NT2/D1 (cell line): ENCODE data around the gene VAMP2.

ENCODE experiments used
- DNase-seq: peaks from one replicate; pipeline ENCODE4 v3.0.0-alpha.2; 2011; ENCODE audit warnings: low read depth, low spot score
- H3K27me3 ChIP-seq: 2 replicates; pipeline ENCODE4 v1.6.0; 2011; ENCODE audit warnings: mild to moderate bottlenecking; ENCODE audit not compliant: insufficient read length, insufficient read depth
- H3K36me3 ChIP-seq: 2 replicates; pipeline ENCODE4 v1.6.1; 2011; ENCODE audit warnings: mild to moderate bottlenecking, low read length, mixed read lengths; ENCODE audit not compliant: insufficient read depth, insufficient read length
- H3K4me1 ChIP-seq: 2 replicates; pipeline ENCODE4 v1.5.1; 2011; ENCODE audit not compliant: insufficient read depth, insufficient read length
- H3K4me3 ChIP-seq: 2 replicates; pipeline ENCODE4 v1.5.1; 2011; ENCODE audit warnings: low read depth; ENCODE audit not compliant: insufficient read length
- H3K9ac ChIP-seq: 2 replicates; pipeline ENCODE4 v1.6.0; 2011; ENCODE audit warnings: low read depth; ENCODE audit not compliant: insufficient read length
- H3K9me3 ChIP-seq: 2 replicates; pipeline ENCODE4 v1.5.1; 2011; ENCODE audit warnings: mild to moderate bottlenecking, low read length; ENCODE audit not compliant: insufficient read depth
- SUZ12 ChIP-seq: IDR thresholded peaks from 2 replicates; pipeline ENCODE4 v1.6.1; 2011; ENCODE audit not compliant: insufficient read length, insufficient read depth; ENCODE audit errors: extremely low read depth
- YY1 ChIP-seq: IDR thresholded peaks from 2 replicates; pipeline ENCODE4 v1.6.1; 2011; ENCODE audit not compliant: insufficient read length, insufficient read depth
- ZNF274 ChIP-seq: IDR thresholded peaks from 2 replicates; pipeline ENCODE4 v1.6.1; 2011; ENCODE audit warnings: mild to moderate bottlenecking, low read depth, low read length

Gene VAMP2

DNA sequence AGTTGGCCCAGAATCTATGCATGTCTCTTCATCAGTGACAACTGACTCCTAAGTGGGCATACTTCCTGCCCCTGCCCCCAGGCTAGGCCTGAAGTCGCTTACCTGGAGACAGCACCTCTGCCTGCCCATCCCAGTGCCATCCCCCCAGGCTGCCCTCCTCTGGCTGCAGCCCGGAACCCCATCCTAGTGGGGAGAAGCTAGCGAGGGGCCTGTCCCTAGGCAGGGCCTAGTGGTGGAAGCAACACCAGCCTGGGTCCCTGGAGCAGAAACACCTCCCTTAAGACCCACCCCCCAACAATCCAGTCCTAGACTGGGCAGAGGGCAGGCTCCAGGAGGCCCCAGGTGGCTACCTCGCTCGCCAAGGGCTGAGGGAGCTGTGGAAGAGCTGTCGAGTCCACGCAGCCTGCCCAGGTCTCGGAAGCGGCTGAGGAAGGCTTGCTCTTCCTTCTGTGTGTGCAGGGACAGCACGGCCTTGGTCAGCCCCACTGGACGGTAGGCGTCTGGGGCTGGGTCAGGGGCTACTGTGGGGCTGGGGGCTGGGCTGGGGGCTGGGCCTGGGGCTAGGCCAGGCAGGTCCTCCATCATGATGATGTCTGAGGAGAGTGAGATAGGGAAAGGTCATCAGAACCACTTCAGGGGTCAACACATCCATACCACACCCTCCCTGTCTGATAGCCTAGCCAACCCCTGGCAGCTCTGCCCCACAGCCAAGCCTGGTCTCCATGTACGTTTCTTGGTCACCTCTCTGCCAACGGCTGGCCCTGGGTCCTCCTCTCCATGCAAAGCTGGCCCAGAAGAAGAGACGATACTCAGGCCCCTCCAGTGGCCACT is 18.1 kb downstream of the VAMP2 start:
- peaks cover 84% of the 10 kb centered on the region for H3K36me3 ChIP-seq
- peaks cover 4% of the 10 kb centered on the region for H3K4me1 ChIP-seq

DNA sequence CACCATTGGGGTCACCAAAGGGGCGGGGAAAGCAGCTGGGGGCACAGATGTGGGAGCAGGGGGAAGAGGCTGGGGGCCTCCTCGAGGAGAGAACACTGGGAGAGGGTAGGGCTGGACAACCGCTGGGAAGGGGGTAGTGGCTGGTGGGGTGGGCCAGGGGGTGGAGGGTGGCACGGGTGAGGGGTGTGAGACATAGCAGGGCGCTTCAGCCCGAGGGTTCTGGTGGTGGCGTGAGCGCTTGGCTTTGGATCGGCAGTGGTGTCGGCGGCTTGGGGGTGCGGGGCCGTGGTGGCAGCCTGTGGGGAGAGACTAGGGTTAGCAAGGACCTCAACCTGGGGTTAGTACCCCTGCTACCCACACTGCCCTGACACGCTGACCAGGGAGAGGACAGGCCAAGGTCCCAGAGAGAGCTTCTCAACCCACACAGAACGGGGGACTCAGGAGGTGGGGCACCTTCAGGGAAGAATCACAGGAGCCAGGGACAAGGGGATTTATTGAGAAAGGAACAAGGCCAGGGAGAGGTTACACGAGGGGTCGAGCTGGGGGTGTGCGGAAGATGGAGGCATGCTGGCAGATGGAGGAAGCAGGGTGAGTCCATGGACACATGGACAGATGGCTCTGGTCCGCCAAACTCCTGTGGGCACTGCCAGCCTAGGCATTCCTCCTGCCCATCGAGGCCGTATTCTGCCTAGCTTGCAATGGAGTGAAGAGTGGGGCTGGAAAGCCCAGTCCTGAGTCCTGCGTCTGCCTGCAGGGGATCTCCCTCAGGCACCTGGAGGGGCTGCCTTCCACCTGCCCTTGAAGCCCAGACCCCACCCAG is 19.0 kb downstream of the VAMP2 start:
- no peak for TF ChIP-seq SUZ12
- TF ChIP-seq YY1: no peak
- no peak for TF ChIP-seq ZNF274
- H3K4me1 ChIP-seq: peaks cover 4% of the 10 kb centered on the region
- no peak overlapping the region for H3K9ac ChIP-seq
- peaks cover 78% of the 10 kb centered on the region for H3K36me3 ChIP-seq
- H3K27me3 ChIP-seq: no peaks in the 10 kb centered on the region
- no peaks in the 10 kb centered on the region for H3K9me3 ChIP-seq
- no peak overlapping the region for H3K4me3 ChIP-seq
- DNase-seq: no peak

More for the DNA sequence above, 18.1 kb downstream of the VAMP2 start:
- TF ChIP-seq SUZ12: no peak
- no peak for TF ChIP-seq YY1
- no peak for TF ChIP-seq ZNF274
- DNase-seq: no peak
- Histone ChIP-seq H3K4me3 (no peak overlapping the region), H3K9me3 (no peaks in the 10 kb centered on the region), H3K9ac (no peak overlapping the region), H3K27me3 (no peaks in the 10 kb centered on the region)

DNA sequence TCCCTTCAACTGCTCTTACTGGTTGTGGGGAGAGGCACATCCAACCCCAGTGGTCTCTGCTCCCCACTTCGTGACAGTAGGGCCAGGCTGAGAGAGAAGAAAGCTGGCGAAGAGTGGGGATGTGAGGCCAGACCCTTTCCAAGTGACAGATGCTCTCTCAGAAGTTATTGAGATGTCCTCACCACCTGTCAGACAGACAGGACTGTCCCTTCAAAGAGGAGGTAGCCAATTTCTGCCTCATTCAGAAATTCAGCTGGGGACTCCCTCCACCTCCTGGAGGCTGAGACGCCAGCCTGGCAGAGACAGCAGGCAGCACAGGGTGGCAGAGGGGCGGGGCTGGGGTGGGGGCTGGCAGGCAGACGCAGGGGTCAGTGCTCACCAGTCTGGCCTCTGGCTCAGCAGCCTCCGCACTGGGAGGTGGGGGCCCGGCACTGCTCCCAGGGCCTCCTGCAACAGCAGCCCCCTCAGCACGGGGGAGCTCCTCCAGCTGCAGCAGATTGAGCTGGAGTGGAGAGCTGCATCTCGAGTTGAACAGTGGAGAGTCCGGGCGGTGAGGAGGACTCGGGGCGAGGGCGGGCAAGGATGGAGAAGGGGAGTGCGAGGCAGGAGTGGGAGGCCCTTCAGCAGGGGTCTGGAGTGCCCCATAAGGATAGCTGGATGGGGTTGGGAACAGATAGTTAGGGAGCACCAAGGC is 19.7 kb downstream of the VAMP2 start:
- TF ChIP-seq ZNF274: no peak
- TF ChIP-seq YY1: no peak
- TF ChIP-seq SUZ12: no peak
- peaks cover 4% of the 10 kb centered on the region for H3K4me1 ChIP-seq
- no peaks in the 10 kb centered on the region for H3K9me3 ChIP-seq
- no peaks in the 10 kb centered on the region for H3K27me3 ChIP-seq
- peaks cover 71% of the 10 kb centered on the region for H3K36me3 ChIP-seq
- no peak overlapping the region for H3K4me3 ChIP-seq
- no peak for DNase-seq
- no peak overlapping the region for H3K9ac ChIP-seq

DNA sequence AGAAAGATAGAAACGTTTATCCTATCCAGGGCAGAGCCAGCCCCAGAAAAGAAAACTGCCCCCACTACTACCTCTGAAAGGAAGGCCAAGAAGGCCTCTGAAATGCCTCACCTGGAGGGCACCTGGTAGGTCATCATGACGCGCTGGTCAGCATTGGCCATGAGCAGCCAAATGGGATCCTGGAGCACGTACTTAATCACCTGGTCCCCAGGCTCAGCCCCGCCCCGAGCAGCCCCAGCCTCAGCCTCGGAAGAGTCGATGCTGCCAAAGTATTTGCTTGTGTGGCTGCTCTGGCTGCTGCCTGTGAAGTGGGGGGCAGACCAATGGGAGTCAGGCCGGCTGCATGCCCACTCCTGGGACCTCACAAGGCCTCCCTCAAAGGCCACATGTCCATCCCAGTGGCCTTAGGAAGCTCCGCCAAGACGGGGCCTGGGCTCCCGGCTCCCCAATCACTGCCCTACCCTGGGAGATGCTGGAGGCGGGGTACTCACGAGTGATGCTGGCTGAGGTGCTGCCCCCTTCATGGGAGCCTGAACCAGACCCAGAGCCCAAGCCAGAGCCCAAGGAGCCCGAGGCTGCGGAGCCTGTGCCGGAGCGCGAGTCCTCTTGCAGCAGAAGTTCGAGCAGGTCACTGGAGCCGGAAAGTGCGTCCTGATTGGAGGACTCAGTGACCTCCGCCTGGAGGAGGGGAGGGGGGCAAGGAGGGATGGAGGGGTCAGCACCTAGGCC is 20.4 kb downstream of the VAMP2 start:
- H3K36me3 ChIP-seq: peaks cover 64% of the 10 kb centered on the region
- DNase-seq: no peak

DNA sequence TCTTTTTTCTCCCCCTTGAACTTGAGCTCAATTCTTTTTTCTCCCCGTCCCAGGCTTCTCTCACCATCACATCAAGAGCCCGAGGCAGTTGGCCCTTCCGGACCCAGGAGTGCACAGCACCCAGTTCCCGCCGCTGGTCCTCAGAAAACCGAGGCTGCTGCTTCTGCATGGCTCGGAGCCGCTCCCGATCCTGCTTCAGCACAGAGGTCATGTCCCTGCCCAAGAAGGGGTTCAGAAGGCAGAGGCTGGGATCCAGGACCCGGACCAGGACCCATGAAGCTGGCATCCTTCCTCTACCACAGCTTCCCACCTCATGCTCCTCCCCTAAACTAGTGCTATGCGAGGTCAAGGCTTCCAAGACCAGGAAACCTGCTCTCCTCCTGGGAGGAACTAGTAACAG is 21.0 kb downstream of the VAMP2 start:
- Histone ChIP-seq H3K9me3 (no peaks in the 10 kb centered on the region), H3K9ac (no peak overlapping the region), H3K4me1 (peaks cover 4% of the 10 kb centered on the region), H3K4me3 (no peak overlapping the region), H3K27me3 (peaks cover 6% of the 10 kb centered on the region), H3K36me3 (peaks cover 58% of the 10 kb centered on the region)
- no peak for TF ChIP-seq ZNF274
- TF ChIP-seq SUZ12: no peak
- TF ChIP-seq YY1: no peak
- DNase-seq: no peak

More for the DNA sequence above, 20.4 kb downstream of the VAMP2 start:
- H3K4me1 ChIP-seq: peaks cover 4% of the 10 kb centered on the region
- H3K27me3 ChIP-seq: peaks cover 3% of the 10 kb centered on the region
- H3K9me3 ChIP-seq: no peaks in the 10 kb centered on the region
- no peak overlapping the region for H3K9ac ChIP-seq
- TF ChIP-seq SUZ12 (no peak), ZNF274 (no peak), YY1 (no peak)
- H3K4me3 ChIP-seq: no peak overlapping the region

DNA sequence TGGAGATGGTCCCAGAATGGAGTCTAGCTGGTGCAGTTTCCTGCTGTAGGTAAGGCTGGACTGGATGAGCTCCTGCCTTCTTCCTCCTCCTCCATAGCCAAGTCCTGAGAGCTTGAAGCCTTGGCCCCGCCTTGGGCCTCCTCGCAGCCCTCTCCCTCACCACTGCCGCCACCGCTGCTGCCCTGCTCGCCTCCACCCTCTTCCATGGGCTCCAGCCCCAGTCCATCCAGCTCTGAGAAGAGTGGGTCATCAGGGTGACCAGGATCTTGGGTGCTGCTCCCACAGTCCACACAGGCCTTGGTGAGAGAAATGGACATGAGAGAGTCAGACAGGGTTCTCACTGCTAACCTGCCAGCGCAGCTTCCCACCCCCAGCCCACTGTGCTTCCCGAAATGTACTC is 21.7 kb downstream of the VAMP2 start:
- H3K4me1 ChIP-seq: peaks cover 4% of the 10 kb centered on the region
- H3K36me3 ChIP-seq: peaks cover 51% of the 10 kb centered on the region
- no peak for TF ChIP-seq SUZ12
- TF ChIP-seq YY1: no peak
- TF ChIP-seq ZNF274: no peak

More for the DNA sequence above, 21.7 kb downstream of the VAMP2 start:
- Histone ChIP-seq H3K9ac (no peak overlapping the region), H3K9me3 (no peaks in the 10 kb centered on the region), H3K27me3 (peaks cover 6% of the 10 kb centered on the region), H3K4me3 (no peak overlapping the region)
- DNase-seq: no peak
